GM18505 (cell line): ENCODE results near the gene ITIH3.
"Not testable (repeated sequence)": the region's sequence is repeated elsewhere in the genome, so short reads cannot be mapped to it uniquely, and the experiment has no call there.

ENCODE experiments used
- ATAC-seq: cut with Tn5 transposase; IDR thresholded peaks from one replicate; pipeline ENCODE4 v1.9.1; 2021; ENCODE audit not compliant: unreplicated experiment
- POLR2A ChIP-seq: IDR thresholded peaks from 4 replicates; pipeline ENCODE4 v1.6.1; 2011; ENCODE audit warnings: borderline replicate concordance; ENCODE audit not compliant: insufficient read depth, insufficient read length; ENCODE audit errors: extremely low read depth

ITIH3 gene

DNA sequence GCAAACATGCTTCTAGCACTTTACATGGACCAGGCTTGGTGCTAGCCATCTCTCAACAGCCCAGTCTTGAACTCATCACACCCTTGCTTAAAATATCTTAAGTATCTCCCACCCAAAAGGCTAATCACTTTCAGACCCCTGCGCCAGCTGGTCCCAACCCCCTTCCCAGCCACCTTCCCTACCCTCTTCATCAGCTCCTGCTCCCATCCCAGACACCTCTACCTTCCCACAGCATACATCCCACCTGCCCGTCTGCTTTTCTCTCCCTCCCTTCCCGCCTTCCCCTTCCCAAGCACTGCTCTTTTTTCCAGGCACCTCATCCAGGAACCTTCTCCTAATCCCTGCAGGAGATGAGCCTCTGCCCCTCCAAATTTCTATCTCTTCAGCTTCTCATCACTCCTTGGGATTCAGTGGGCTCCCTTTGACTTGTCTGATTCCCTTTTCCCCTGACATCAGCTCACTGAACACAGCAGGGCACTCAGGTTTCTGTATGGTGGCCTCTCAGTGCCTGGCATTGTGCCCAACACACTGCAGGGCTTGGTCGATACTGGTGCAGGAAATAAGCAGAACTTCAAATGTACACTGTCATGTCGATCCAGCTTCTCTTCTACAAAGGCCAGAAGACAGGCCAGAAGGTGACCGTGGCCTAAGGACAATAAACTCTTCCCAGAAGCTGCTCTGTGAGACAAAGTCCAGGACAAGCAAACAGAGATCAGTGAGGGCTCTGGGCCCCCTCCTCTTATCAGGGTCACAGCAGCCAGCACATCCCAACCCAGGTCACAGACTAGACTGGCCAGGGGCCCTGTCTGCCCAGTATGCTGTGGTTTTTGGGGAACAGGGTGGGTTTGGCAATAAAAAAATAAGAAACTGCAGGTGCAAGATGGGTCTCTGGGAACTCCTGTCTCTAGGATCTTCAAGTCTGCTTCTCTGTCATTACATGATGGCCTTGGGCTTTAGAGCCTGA is 19.4 kb upstream of the ITIH3 start:
- ATAC-seq: no peak
- no peak for TF ChIP-seq POLR2A

DNA sequence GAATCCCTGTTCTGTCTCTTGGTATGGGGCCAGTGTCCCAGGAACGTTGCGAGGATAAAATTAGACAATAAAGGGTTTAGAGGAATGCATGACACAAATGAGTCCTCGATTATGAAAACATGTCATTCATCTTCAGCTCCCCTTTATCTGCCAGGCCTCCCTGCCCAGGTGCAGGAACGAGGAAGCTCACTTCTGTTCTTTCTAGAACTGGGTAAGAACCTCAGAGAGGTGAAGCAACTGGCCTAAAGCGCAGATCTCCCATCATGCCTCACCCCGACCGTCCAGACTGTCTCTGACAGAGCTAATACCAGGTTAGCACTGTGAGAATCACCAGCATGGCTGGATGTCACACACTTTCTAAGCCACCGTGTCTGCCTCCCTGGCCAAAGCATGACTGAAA is 18.7 kb upstream of the ITIH3 start:
- ATAC-seq: no peak

DNA sequence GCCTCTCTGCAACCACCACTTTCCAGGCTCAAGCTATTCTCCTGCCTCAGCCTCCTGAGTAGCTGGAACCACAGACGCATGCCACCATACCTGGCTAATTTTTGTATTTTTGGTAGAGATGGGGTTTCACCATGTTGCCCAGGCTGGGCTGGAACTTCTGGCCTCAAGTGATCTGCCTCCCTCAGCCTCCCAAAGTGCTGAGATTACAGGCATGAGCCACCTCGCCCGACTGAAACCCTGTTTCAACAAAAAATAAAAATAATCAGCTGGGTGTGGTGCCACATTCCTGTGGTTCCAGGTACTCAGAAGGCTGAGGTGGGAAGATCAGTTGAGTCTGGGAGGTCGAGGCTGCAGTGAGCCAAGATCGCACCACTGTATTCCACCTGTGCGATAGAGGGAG is 18.1 kb upstream of the ITIH3 start:
- ATAC-seq: not testable (repeated sequence)

More for the DNA sequence above, 18.7 kb upstream of the ITIH3 start:
- no peak for TF ChIP-seq POLR2A

DNA sequence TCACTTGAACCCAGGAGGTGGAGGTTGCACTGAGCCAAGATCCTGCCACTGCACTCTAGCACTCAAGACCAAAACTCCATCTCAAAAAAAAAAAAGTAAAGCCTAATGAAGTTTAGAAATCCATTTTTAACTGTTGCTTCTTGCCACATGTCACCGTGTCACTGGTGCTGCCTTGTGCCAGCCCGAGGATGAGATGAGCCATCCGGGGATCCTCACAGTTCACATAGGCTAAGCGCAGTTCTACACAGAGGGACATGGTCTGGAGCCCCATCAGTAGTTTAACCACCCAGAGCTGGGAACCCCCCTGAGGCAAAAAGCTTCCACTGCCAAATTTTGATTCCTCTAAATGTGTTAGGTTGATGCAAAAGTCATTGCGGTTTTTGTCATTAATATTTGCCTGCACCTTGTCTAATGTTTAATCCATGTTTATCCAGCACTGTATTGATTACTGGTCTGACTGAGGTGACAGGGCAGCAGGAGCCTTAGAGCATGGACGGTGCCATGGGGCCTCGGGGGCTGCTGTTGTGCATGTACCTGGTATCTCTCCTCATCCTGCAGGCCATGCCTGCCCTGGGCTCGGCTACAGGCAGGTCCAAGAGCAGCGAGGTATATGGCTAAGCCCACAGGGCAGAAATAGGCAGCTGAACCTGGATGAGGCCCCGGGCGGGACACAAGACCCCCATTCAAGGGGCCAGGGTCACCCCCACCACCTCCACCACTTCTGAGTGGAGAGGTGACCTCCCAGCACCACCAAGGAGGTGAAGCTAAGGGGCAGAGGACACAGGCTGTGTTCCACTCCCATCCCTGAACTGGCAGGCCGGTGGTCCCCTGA is 17.3 kb upstream of the ITIH3 start, which contains the start of gene ITIH1:
TSS of gene ITIH1 (plus strand) at position 473 of the 832 bp plus-strand sequence. CDS start at position 490, 17 bp downstream.
- ATAC-seq: no peak
- no peak for TF ChIP-seq POLR2A

DNA sequence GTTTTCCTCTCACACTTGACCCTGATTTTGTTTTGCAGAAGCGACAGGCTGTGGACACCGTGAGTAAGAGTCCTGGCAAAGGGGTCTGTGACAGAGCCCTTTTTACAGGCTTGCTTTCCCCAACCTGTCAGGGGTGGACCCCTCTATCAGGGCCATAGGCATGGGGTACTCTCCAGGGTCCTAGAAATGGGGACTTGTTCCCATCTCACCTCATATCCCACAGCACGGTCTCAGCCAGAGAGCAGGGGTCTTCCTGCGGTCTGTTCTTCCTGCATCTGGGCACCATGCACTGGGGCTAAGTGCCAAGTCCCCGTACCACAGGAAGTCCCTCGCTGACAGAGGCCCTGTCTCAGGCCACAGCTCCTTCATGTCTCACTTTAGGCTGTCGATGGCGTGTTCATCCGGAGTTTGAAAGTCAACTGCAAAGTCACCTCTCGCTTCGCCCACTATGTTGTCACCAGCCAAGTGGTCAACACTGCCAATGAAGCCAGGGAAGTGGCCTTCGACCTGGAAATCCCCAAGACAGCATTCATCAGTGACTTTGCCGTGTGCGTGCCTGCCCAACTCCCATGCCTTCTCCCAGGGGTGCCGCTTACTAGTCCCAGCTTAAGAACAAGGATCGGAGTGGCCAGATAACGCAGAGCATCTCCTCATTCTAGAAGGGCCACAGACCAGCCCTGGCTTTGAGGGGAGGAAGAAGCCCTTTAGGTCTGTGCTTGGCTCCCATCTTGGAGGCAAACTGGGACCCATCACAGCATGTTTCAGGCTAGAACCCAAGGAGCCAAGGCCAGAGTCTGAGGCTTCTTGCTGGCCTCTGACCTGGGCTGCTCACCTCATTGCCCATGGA is 16.4 kb upstream of the ITIH3 start:
- no peak for ATAC-seq
- TF ChIP-seq POLR2A: no peak

DNA sequence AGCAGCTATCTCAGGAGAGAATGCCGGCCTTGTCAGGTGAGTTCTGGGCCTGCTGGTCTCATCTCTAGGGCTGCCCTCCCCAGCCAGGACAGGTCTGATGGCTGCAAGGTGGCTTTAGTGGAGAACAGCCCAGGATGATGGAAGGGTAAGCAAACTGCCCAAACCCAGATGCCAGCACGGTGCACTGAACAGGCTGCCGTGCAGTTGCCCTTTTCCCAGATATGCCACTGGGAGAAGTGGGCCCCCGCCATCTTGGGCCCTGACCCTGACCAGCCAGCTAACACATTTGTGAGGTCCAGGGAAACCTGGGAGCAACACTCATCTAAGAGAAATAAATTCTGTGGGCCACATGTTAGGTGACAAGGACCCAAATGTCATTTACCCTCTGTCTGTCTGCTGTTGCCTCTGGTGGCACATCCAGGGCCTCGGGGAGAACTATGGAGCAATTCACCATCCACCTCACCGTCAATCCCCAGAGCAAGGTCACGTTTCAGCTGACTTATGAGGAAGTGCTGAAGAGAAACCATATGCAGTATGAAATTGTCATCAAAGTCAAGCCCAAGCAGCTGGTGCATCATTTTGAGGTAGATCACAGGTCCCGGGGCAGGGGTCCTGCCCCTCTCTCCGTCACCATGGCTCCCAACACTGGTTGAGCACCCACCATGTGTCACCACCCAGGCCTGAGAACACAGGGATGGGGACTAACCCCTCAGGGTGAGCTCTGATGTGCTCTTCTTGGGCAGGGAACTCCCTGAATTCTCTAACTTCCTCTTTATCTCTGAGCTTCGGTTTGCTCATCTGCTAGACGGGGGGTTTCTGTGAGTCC is 15.4 kb upstream of the ITIH3 start:
- peak; percentile 60 for ATAC-seq
- no peak for TF ChIP-seq POLR2A

DNA sequence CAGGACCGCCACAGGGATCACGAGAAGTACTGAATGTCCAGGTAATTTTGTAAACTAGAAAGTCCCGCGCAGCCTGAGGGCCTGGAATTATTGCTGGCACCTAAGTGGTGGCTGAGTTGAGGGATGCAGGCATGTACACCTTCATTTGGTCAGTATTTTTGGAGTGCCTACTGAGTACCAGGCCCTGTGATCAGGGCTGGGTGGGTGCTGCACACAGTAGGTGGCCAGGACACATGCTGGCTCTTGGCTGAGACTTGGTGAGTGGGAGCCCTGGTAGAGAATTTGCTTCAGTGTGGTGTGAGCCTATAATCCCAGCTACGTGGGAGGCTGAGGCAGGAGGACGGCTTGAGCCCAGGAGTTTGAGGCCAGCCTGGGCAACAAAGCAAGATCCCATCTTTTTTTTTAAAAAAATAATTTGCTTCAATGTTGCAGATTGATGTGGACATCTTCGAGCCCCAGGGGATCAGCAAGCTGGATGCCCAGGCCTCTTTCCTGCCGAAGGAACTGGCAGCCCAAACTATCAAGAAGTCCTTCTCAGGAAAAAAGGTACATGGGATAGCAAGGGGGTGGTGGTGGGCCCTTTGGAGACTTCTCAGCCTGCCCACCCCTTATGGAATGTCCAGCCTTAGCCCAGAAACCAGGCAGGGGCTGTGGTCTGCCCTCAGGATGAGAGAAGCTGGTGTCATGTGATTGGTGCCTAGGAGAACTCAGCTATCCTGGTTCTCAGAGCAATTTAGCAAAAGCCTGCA is 14.6 kb upstream of the ITIH3 start:
- no peak for ATAC-seq
- TF ChIP-seq POLR2A: no peak

DNA sequence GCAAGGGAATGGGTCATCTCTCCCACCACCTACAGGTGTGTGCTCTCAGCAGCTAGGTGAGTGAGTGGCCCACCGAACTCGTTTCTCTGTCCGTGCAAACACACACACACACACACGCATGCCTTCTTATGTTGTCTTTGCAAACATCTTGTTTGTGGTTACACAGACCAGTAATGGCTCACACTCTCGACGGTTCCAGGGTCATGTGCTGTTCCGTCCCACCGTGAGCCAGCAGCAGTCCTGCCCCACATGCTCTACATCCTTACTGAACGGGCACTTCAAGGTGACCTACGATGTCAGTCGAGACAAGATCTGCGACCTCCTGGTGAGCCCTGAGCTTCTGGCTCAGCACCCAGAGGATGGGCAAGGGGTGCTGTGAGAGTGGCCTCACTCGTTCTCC is 12.9 kb upstream of the ITIH3 start:
- ATAC-seq: no peak
- TF ChIP-seq POLR2A: no peak

DNA sequence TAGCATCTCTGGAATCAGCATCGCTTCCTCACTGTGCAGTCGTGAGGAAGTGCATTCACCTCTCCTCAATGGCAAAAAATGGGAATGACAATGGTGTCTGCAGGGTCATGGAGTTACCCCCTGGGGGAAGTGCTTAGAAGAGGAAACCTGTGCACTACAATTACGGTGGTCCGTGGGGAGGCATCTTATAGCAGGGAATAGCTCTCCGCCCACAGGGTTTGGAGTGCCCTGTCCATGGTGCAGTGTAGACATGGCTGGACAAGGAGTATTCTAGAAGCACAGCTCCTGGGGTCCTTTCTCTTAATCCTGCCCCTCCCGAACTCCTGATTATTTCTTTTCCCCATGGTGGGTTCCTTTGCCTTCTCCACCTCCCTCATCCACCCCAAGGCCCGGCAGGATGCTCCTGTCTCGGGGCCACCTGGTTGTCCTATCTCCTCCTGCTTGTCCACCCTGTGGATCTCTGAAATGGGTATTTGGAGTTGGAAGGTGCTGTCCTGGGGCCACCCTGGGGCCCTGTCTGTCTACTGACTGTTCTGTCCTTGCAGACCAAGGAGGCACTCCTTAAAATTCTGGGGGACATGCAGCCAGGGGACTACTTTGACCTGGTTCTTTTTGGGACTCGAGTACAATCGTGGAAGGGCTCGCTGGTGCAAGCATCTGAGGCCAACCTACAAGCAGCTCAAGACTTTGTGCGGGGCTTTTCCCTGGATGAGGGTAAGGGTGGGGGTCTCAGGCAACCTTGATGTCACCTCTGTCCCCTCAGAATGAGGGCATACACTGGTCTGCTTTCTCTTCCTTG is 12.0 kb upstream of the ITIH3 start:
- TF ChIP-seq POLR2A: no peak
- ATAC-seq: no peak

DNA sequence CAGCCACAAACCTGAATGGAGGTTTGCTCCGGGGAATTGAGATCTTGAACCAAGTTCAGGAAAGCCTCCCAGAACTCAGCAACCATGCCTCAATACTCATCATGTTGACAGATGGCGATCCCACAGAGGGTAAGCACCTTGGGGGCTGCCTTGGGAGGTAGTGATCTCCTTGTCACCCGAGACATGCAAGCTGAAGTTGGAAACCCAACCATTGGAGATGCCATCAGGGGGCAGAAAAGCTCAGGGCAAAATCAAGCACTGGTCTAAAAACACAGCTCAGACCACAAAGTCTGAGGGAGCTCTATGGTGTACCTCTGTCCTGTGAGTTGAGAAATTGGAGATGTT is 11.4 kb upstream of the ITIH3 start:
- ATAC-seq: no peak

More for the DNA sequence above, 11.4 kb upstream of the ITIH3 start:
- TF ChIP-seq POLR2A: no peak
